Nephron progenitor cell (in vitro differentiated cells): ENCODE results near the gene PDZRN3.
A peak's percentile ranks its signal among the peaks of the same experiment; 100 is the strongest.

Experiments
- DNase-seq: peaks from one replicate; pipeline ENCODE4 v3.0.0; 2021
- H3K27ac Mint-ChIP-seq: 2 replicates; pipeline ENCODE4 v1.8.0; 2021; ENCODE audit warnings: mild to moderate bottlenecking, moderate library complexity, mixed read lengths
- H3K27me3 Mint-ChIP-seq: 2 replicates; pipeline ENCODE4 v1.8.0; 2021; ENCODE audit warnings: mild to moderate bottlenecking, low read depth, mixed read lengths; ENCODE audit not compliant: poor library complexity
- H3K36me3 Mint-ChIP-seq: 2 replicates; pipeline ENCODE4 v1.8.0; 2021; ENCODE audit warnings: low read depth, mixed read lengths
- H3K4me1 Mint-ChIP-seq: 2 replicates; pipeline ENCODE4 v1.8.0; 2021; ENCODE audit warnings: mixed read lengths
- H3K4me3 Mint-ChIP-seq: 2 replicates; pipeline ENCODE4 v1.8.0; 2021; ENCODE audit warnings: mild to moderate bottlenecking, moderate library complexity, mixed read lengths
- H3K9me3 Mint-ChIP-seq: 2 replicates; pipeline ENCODE4 v1.8.0; 2021; ENCODE audit warnings: mild to moderate bottlenecking, moderate library complexity, mixed read lengths
- TF ChIP-seq, protein P1 (sequence below): fragments of 200-600 bp; sonication (generic); IDR thresholded peaks from 2 replicates; pipeline ENCODE4 v1.5.0; 2021; ENCODE audit warnings: antibody characterized with exemption

The PDZRN3 gene

DNA sequence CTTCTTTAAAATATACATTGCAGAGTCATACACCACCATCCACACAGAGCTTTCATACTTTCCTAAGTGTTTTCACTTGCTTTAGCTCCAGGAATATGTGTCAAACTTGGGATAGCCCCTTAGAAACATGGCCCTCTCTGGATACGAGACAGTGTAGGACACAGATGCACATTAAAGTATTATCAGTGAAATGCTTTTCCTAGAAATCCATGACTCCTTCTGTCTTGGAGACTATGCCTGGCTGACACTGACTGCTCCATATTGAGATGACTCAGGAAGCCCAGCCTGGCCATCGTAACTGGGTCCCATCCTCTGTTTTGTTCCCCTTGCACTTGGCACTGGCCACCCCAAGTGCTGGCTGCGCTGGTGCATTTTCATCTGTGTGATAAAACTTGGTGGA, 204.8 kb downstream of the PDZRN3 start:
- H3K36me3 Mint-ChIP-seq: peaks cover 33% of the 10 kb centered on the region

DNA sequence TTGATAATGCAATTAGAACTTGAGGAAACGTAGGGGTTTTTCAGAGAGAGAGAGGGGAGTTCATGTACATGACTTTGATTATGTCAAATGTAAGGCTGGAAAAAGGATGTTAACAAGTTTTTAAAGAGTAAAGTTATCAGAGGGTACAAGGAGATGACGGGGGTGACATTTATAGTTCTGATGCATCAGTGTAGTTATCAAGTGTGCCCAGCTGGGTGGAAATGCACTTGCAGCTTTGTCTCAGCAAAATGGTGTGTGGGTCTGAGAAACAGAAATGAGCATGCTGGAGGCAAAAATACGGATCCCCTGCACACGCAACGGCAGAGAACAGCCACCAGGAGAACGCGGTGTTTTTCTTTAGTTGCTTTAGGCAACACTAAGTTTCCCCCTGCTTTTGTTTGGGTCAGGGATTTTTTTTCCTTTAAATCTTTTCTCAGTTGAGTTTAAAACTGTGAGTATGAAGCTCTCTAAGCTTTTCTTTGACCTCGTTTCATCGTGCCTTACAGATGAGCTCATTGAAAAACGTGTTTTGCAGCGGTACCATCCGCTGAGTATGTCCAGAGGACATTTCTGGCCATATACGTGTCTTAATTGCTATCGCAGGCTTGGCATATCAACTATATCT, 205.4 kb downstream of the PDZRN3 start:
- peak overlapping the region; percentile 87 for H3K27ac Mint-ChIP-seq
- H3K36me3 Mint-ChIP-seq: peaks cover 30% of the 10 kb centered on the region
- TF ChIP-seq, protein P1, sequence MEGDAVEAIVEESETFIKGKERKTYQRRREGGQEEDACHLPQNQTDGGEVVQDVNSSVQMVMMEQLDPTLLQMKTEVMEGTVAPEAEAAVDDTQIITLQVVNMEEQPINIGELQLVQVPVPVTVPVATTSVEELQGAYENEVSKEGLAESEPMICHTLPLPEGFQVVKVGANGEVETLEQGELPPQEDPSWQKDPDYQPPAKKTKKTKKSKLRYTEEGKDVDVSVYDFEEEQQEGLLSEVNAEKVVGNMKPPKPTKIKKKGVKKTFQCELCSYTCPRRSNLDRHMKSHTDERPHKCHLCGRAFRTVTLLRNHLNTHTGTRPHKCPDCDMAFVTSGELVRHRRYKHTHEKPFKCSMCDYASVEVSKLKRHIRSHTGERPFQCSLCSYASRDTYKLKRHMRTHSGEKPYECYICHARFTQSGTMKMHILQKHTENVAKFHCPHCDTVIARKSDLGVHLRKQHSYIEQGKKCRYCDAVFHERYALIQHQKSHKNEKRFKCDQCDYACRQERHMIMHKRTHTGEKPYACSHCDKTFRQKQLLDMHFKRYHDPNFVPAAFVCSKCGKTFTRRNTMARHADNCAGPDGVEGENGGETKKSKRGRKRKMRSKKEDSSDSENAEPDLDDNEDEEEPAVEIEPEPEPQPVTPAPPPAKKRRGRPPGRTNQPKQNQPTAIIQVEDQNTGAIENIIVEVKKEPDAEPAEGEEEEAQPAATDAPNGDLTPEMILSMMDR: peak; percentile 32

More for the DNA sequence above, 204.8 kb downstream of the PDZRN3 start:
- no peaks in the 10 kb centered on the region for H3K27me3 Mint-ChIP-seq
- TF ChIP-seq, protein P1: no peak
- no peak overlapping the region for H3K27ac Mint-ChIP-seq
- peaks cover 17% of the 10 kb centered on the region for H3K9me3 Mint-ChIP-seq
- no peak overlapping the region for H3K4me3 Mint-ChIP-seq
- DNase-seq: no peak
- peaks cover 32% of the 10 kb centered on the region for H3K4me1 Mint-ChIP-seq

DNA sequence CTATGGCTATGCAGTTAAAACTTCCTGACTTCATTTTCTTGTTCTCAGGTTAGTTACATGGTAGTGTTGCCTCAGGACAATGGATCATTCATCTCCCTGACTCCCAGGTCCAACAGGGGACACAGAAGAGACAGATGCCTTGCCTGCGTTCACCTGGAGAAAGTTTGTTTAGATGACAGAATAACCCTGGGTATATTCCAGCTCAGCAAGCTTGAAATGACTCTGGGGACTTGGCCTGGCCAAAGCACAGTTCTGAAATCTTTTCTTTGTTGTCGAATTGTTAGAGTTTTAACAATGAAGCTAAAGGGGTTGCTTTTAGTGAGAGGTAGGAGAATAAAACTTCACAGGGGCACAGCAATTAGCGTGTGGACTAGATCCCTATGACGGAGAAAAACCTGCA, 206.1 kb downstream of the PDZRN3 start:
- Mint-ChIP-seq H3K27me3 (no peaks in the 10 kb centered on the region), H3K9me3 (peaks cover 14% of the 10 kb centered on the region)
- TF ChIP-seq, protein P1: no peak

More for the DNA sequence above, 205.4 kb downstream of the PDZRN3 start:
- Mint-ChIP-seq H3K4me1 (peaks cover 32% of the 10 kb centered on the region), H3K27me3 (no peaks in the 10 kb centered on the region), H3K4me3 (no peak overlapping the region), H3K9me3 (peaks cover 14% of the 10 kb centered on the region)
- DNase-seq: no peak

DNA sequence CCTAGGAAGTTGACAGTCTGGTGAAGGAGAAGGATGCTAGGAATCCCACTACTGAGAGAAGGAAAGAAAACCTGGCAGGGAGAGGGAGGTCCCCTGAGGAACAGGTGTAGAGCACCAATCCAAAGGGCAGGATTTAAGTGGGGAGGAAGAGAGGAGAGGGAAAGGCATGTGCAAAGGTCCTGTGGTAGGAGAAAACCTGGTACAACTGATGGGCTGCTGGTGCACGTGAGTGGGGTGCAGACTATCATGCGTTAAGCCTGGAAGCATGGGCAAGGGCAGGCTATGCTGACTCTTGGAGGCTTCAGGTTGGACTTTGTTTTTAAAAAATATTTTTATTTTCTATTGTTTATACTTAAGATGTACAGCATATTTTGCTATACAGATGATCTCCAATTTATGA, 209.6 kb downstream of the PDZRN3 start:
- no peak for DNase-seq
- H3K4me1 Mint-ChIP-seq: peaks cover 44% of the 10 kb centered on the region
- H3K27ac Mint-ChIP-seq: no peak overlapping the region
- peaks cover 12% of the 10 kb centered on the region for H3K36me3 Mint-ChIP-seq
- H3K27me3 Mint-ChIP-seq: no peaks in the 10 kb centered on the region
- peaks cover 3% of the 10 kb centered on the region for H3K9me3 Mint-ChIP-seq
- TF ChIP-seq, protein P1: no peak
- H3K4me3 Mint-ChIP-seq: no peak overlapping the region

More for the DNA sequence above, 206.1 kb downstream of the PDZRN3 start:
- no peak for DNase-seq
- peaks cover 32% of the 10 kb centered on the region for H3K4me1 Mint-ChIP-seq
- H3K4me3 Mint-ChIP-seq: no peak overlapping the region
- peaks cover 25% of the 10 kb centered on the region for H3K36me3 Mint-ChIP-seq
- H3K27ac Mint-ChIP-seq: peak overlapping the region; percentile 87

DNA sequence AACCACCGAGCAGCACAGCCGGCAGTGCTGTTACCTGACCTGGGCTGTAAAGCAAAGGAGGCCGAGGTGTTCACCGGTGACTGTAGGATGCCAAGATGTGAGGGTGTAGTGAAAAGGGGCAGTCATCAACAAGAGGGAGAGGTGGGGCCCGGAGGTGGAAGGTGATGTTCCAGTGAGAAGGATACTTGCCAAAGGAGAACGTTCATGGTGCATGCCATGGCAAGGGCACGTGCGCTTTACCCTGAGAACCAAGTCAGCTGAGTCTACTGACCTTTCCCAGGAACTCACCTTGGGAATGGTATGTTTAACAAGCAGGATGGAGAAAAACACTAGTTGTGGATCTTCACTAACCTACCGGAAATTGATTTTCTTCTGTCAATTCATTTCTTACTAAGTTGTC, 211.1 kb downstream of the PDZRN3 start:
- Mint-ChIP-seq H3K27ac (peak overlapping the region; percentile 46), H3K4me3 (no peak overlapping the region), H3K4me1 (peaks cover 40% of the 10 kb centered on the region), H3K9me3 (peaks cover 3% of the 10 kb centered on the region), H3K27me3 (no peaks in the 10 kb centered on the region), H3K36me3 (peaks cover 12% of the 10 kb centered on the region)
- TF ChIP-seq, protein P1: no peak
- DNase-seq: no peak

DNA sequence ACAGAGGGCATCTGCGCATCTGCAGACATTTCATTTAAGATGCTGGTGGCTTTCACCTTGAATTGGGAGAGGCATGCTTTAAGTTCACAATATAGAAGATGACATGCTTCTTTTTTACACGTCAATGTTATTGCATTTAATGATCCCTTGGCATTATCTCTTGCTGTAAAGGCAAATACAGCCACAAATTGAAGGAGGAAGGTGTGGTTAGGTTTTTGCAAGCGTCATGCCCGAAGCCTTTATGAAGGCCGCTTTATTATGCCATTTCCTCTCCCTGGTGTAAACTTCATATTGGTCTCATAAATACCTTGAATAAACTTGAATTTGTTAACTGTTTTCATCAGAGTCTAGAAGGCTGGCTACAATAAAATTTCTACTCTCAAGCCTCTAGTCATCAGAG, 212.7 kb downstream of the PDZRN3 start:
- Mint-ChIP-seq H3K27ac (peak overlapping the region; percentile 13), H3K4me3 (no peak overlapping the region), H3K27me3 (no peaks in the 10 kb centered on the region), H3K9me3 (peaks cover 3% of the 10 kb centered on the region), H3K4me1 (peaks cover 40% of the 10 kb centered on the region), H3K36me3 (peaks cover 12% of the 10 kb centered on the region)
- TF ChIP-seq, protein P1: no peak
- no peak for DNase-seq
